Activated naive CD8-positive, alpha-beta T cell treated with anti-CD3 and anti-CD28 coated beads, Interleukin-2, amount 50 U/mL, for 24 hours (primary cell): ENCODE measurements around the gene RENBP.

Experiments
- ATAC-seq: fragments of 150-1000 bp; cut with Tn5 transposase; one replicate; pipeline ENCODE4 v1.10.0; 2021
- DNase-seq: peaks from one replicate; pipeline ENCODE4 v3.0.0; 2021
- H3K27ac Mint-ChIP-seq: one replicate; pipeline ENCODE4 v1.8.0; 2021; ENCODE audit warnings: mild to moderate bottlenecking, mixed read lengths
- H3K27me3 Mint-ChIP-seq: one replicate; pipeline ENCODE4 v1.8.0; 2021; ENCODE audit warnings: mixed read lengths
- H3K36me3 Mint-ChIP-seq: one replicate; pipeline ENCODE4 v1.8.0; 2021; ENCODE audit warnings: low read depth, mixed read lengths
- H3K4me1 Mint-ChIP-seq: one replicate; pipeline ENCODE4 v1.8.0; 2021; ENCODE audit warnings: mixed read lengths
- H3K4me3 Mint-ChIP-seq: one replicate; pipeline ENCODE4 v1.8.0; 2021; ENCODE audit warnings: mild to moderate bottlenecking, moderate library complexity, mixed read lengths
- H3K9me3 Mint-ChIP-seq: one replicate; pipeline ENCODE4 v1.8.0; 2021; ENCODE audit warnings: mixed read lengths

Gene RENBP

GRCh38 chrX:153966841-153967535, 22.5 kb upstream of the RENBP start:
- ATAC-seq, result peak; percentile 45
- peak; percentile 60 for DNase-seq
- Mint-ChIP-seq H3K4me1 (peaks cover 33% of the 10 kb centered on the region), H3K27me3 (no peaks in the 10 kb centered on the region), H3K27ac (peak overlapping the region; percentile 94), H3K4me3 (peak overlapping the region; percentile 99), H3K36me3 (peaks cover 21% of the 10 kb centered on the region), H3K9me3 (no peaks in the 10 kb centered on the region)

- peak overlapping the region; percentile 99 for H3K4me3 Mint-ChIP-seq
- peaks cover 33% of the 10 kb centered on the region for H3K4me1 Mint-ChIP-seq
- H3K9me3 Mint-ChIP-seq, result no peaks in the 10 kb centered on the region
- H3K36me3 Mint-ChIP-seq, result peaks cover 19% of the 10 kb centered on the region
- no peak for DNase-seq
- peak overlapping the region; percentile 94 for H3K27ac Mint-ChIP-seq
- no peaks in the 10 kb centered on the region for H3K27me3 Mint-ChIP-seq
- ATAC-seq, result no peak
Measured at GRCh38 chrX:153966283-153966688, 21.8 kb upstream of the RENBP start.

- H3K27ac Mint-ChIP-seq, result peak overlapping the region; percentile 94
- H3K4me3 Mint-ChIP-seq, result no peak overlapping the region
- H3K27me3 Mint-ChIP-seq, result no peaks in the 10 kb centered on the region
- no peaks in the 10 kb centered on the region for H3K9me3 Mint-ChIP-seq
- ATAC-seq (no peak), DNase-seq (no peak)
- peaks cover 26% of the 10 kb centered on the region for H3K36me3 Mint-ChIP-seq
- H3K4me1 Mint-ChIP-seq, result peaks cover 33% of the 10 kb centered on the region
Measured at GRCh38 chrX:153965406-153965805, 21.0 kb upstream of the RENBP start.

GRCh38 chrX:153964105-153964504, 19.7 kb upstream of the RENBP start:
- Mint-ChIP-seq H3K4me1 (peaks cover 33% of the 10 kb centered on the region), H3K36me3 (peaks cover 24% of the 10 kb centered on the region), H3K27ac (no peak overlapping the region), H3K4me3 (no peak overlapping the region), H3K27me3 (no peaks in the 10 kb centered on the region), H3K9me3 (no peaks in the 10 kb centered on the region)
- ATAC-seq, result no peak
- DNase-seq, result no peak

- Mint-ChIP-seq H3K36me3 (peaks cover 24% of the 10 kb centered on the region), H3K4me1 (peaks cover 33% of the 10 kb centered on the region), H3K27me3 (no peaks in the 10 kb centered on the region), H3K4me3 (no peak overlapping the region), H3K9me3 (no peaks in the 10 kb centered on the region), H3K27ac (no peak overlapping the region)
- ATAC-seq (no peak), DNase-seq (no peak)
Measured at GRCh38 chrX:153963546-153963945, 19.1 kb upstream of the RENBP start.

GRCh38 chrX:153961292-153961691, 16.8 kb upstream of the RENBP start:
- H3K36me3 Mint-ChIP-seq, result peaks cover 9% of the 10 kb centered on the region
- no peaks in the 10 kb centered on the region for H3K27me3 Mint-ChIP-seq
- H3K27ac Mint-ChIP-seq, result no peak overlapping the region
- no peak for DNase-seq
- no peak for ATAC-seq
- no peak overlapping the region for H3K4me3 Mint-ChIP-seq
- no peaks in the 10 kb centered on the region for H3K9me3 Mint-ChIP-seq
- H3K4me1 Mint-ChIP-seq, result peaks cover 14% of the 10 kb centered on the region

DNA sequence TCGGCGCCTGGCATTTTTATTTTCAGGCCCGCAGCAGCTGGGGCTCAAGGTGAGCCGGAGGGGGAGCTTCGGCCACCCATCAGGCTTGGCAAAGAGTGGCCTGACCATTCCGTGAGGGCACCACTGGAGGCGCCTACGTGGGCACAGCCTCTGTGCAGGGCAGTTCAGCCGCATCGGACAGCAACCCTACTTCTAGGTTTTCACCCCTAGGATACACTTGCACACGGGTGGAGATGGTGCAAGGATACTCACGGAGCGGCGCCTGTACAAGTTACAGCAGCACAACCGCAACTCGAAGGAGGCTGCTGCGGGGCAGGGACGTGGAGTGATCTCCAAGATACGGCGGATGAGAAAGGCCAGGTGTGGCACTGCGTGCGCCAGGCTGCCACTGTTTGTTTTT, 16.3 kb upstream of the RENBP start:
- Mint-ChIP-seq H3K4me3 (no peak overlapping the region), H3K9me3 (no peaks in the 10 kb centered on the region), H3K27me3 (no peaks in the 10 kb centered on the region), H3K36me3 (peaks cover 12% of the 10 kb centered on the region), H3K27ac (no peak overlapping the region), H3K4me1 (peaks cover 10% of the 10 kb centered on the region)
- ATAC-seq (no peak), DNase-seq (no peak)

DNA sequence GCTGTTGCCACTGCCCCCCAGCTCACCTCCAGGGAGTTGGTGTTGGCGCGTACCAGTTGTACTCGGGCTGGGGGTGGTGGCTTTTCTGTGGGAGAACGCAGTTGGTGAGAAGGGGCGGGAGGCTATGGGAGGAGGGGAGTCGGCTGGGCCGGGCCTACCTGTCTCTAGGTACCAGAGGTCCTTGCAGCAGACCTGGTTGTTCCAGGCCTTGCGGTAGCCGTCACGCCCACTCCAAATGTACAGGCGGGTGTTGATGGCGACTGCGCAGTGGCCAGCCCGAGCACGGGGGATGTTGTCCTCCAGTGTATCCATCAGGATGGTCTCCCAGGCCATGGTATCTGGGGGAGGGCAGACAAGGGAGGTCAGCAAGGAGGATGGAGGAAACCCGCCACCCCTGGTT, 15.6 kb upstream of the RENBP start:
- H3K4me3 Mint-ChIP-seq, result no peak overlapping the region
- H3K27ac Mint-ChIP-seq, result no peak overlapping the region
- no peaks in the 10 kb centered on the region for H3K9me3 Mint-ChIP-seq
- DNase-seq (no peak), ATAC-seq (no peak)
- H3K36me3 Mint-ChIP-seq, result peaks cover 14% of the 10 kb centered on the region
- H3K27me3 Mint-ChIP-seq, result no peaks in the 10 kb centered on the region
- peaks cover 5% of the 10 kb centered on the region for H3K4me1 Mint-ChIP-seq

- peaks cover 14% of the 10 kb centered on the region for H3K36me3 Mint-ChIP-seq
Measured at GRCh38 chrX:153959649-153960048, 15.2 kb upstream of the RENBP start.

DNA sequence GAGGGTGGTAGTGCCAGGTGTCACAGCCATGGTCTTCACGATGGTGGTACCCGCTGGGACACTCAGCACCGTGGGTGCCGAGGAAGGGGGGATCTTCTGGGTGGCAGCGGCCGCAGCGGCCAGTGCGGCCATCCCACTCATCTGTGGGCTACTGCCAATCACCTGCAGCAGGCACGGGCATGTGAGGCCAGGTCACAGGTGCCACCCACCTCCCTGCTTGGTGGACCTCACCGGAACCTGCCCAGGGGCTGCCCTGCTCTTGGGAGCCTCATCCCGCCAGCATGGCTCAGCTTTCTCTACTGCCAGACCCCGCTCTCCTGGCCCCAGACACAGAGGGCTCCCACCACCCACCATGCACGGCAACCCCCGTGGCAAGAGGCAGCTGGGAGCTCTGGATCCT, 14.2 kb upstream of the RENBP start:
- Mint-ChIP-seq H3K36me3 (peaks cover 20% of the 10 kb centered on the region), H3K4me1 (peaks cover 4% of the 10 kb centered on the region), H3K4me3 (no peak overlapping the region), H3K27me3 (no peaks in the 10 kb centered on the region), H3K9me3 (no peaks in the 10 kb centered on the region), H3K27ac (no peak overlapping the region)
- DNase-seq (no peak), ATAC-seq (no peak)

More at GRCh38 chrX:153959649-153960048, 15.2 kb upstream of the RENBP start:
- no peak overlapping the region for H3K27ac Mint-ChIP-seq
- H3K27me3 Mint-ChIP-seq, result no peaks in the 10 kb centered on the region
- H3K4me3 Mint-ChIP-seq, result no peak overlapping the region
- DNase-seq (no peak), ATAC-seq (no peak)
- peaks cover under 1% of the 10 kb centered on the region for H3K4me1 Mint-ChIP-seq
- no peaks in the 10 kb centered on the region for H3K9me3 Mint-ChIP-seq

DNA sequence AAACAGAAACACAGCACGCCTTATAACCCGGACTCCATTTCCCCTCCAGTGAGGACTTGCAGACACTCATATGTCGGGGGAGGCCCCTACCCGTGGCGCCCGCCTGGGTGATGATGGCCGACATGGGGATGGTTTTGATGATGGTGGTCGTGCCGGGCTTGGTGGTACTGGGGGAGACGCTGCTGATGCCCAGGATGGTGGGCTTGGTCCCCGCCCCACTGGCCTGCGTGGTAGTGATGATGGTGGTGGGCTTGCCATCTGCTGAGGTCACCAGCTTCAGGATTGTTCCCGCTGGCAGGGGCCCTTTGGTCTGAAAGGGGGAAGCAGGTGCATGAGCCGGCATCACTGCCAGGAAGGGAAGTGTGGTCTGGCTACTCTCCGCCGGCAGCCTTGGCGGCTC, 12.8 kb upstream of the RENBP start:
- H3K27me3 Mint-ChIP-seq, result no peaks in the 10 kb centered on the region

GRCh38 chrX:153956044-153956907, 11.8 kb upstream of the RENBP start:
- Mint-ChIP-seq H3K4me3 (no peak overlapping the region), H3K9me3 (no peaks in the 10 kb centered on the region), H3K36me3 (peaks cover 24% of the 10 kb centered on the region), H3K27ac (no peak overlapping the region), H3K27me3 (no peaks in the 10 kb centered on the region), H3K4me1 (peaks cover 13% of the 10 kb centered on the region)
- ATAC-seq (no peak), DNase-seq (no peak)

More for the DNA sequence above, 12.8 kb upstream of the RENBP start:
- DNase-seq, result no peak
- Mint-ChIP-seq H3K4me3 (no peak overlapping the region), H3K27ac (no peak overlapping the region), H3K36me3 (peaks cover 20% of the 10 kb centered on the region), H3K9me3 (no peaks in the 10 kb centered on the region), H3K4me1 (peaks cover 10% of the 10 kb centered on the region)
- ATAC-seq, result no peak

DNA sequence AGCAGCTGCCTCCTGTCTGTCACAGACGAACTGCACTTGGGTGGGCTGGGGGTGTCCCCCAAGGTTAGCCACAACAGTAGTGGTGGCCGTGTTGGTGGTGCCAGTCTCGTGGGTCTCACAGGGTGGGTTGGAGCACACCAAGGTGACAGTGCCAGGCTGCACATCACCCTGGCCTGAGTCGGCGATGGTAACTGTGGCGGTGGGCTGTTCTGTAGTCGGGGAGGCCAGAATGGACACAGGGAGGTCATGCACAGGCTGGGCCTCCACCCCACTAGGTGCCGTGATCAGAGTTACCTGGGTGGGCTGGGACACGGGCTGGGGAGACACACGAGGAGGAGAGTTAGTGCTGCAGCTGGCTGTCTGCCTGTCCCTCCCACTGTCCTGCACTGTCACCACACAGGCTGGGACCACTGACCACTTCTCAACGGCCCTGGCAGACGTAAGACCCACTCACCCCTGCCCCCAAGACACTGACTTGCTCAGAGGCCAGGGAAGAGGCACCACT, 10.8 kb upstream of the RENBP start:
- no peak overlapping the region for H3K27ac Mint-ChIP-seq
- H3K36me3 Mint-ChIP-seq, result peaks cover 22% of the 10 kb centered on the region
- H3K4me3 Mint-ChIP-seq, result no peak overlapping the region

DNA sequence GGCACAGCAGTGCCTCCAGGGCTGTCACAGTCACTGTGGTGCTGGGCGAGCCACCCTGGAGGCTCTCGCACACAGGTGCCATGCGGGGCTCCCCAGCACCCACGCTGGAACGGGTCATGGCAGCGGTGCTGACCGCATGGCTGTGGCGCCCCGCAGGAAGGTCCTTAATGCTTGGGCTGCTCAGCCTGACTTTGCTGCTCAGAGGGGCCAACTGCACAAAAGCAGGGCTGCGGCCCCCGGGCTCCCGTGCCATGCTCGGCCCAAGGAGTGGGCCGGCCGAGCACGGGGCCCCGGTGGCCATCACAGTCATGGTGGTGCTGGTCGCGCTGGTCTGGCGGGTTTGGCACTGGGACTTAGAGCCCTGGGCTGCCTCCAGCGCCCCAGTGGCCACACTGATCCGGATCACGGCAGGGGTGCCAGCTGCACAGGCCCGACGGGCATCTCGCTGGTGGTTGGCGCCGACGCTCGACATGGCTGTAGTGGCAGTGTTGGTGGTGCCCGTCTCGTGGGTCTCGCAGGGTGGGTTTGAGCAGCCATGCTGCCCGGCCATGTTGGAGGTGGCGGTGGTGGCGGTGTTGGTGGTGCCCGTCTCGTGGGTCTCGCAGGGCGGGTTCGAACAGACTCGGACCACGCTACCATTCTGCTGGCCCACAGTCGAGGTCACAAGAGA, 10.2 kb upstream of the RENBP start:
- Mint-ChIP-seq H3K36me3 (peaks cover 23% of the 10 kb centered on the region), H3K27me3 (no peaks in the 10 kb centered on the region), H3K9me3 (no peaks in the 10 kb centered on the region), H3K27ac (no peak overlapping the region), H3K4me1 (peaks cover 25% of the 10 kb centered on the region), H3K4me3 (no peak overlapping the region)
- ATAC-seq (no peak), DNase-seq (no peak)

More for the DNA sequence above, 10.8 kb upstream of the RENBP start:
- no peaks in the 10 kb centered on the region for H3K9me3 Mint-ChIP-seq
- H3K4me1 Mint-ChIP-seq, result peaks cover 22% of the 10 kb centered on the region
- DNase-seq (no peak), ATAC-seq (no peak)
- H3K27me3 Mint-ChIP-seq, result no peaks in the 10 kb centered on the region
